ENCODE data around the gene MAP3K9. TPM values are rescaled to one million over a fixed set of nuclear protein-coding genes. Genes with fewer than 3 reads are reported as not detected.

Gene MAP3K9
- total and polyA plus RNA-seq, 9 of the 15 experiments (the other 6 are each of a cell fraction or from before 2014, with no cell fraction given): 0.03 to 0.60 (median 0.36) TPM

GRCh38 chr14:70722418-70722817 lies 86.9 kb downstream of the MAP3K9 start:
- FAIRE-seq: no peak
- Histone ChIP-seq H3K27ac (ENCODE audit: extremely low read depth, low read depth, low read length) (no peak overlapping the region), H3K36me3 (ENCODE audit: control insufficient read depth, insufficient read depth, low read length) (no peaks in the 10 kb centered on the region), H3K27me3 (ENCODE audit: control insufficient read depth in 2 of 2, insufficient read depth in 2 of 2, low read length in 2 of 2) (peaks cover 0 to 13% of the 10 kb centered on the region in 2 experiments; a peak in 2 of 5 replicates), H3K4me2 (ENCODE audit: insufficient read depth, low read length) (no peak overlapping the region), H2AFZ (ENCODE audit: low read depth, low read length) (no peak overlapping the region), H4K20me1 (replicated peaks; ENCODE audit: control insufficient read depth, insufficient read depth, low read length) (no peaks in the 10 kb centered on the region), H3K9me1 (ENCODE audit: control insufficient read depth, insufficient read depth, low read length) (no peaks in the 10 kb centered on the region), H3K79me2 (ENCODE audit: control insufficient read depth, insufficient read depth, low read length) (no peaks in the 10 kb centered on the region), H3K9ac (ENCODE audit: insufficient read depth in 1 of 2, low read depth in 2 of 2, low read length in 2 of 2) (no peak overlapping the region), H3K4me1 (replicated peaks in 1 of 2; ENCODE audit: control insufficient read depth in 2 of 2, insufficient read depth in 2 of 2, low read length in 2 of 2) (no peaks in the 10 kb centered on the region), H3K4me3 (no peak overlapping the region), H3K9me3 (replicated peaks; ENCODE audit: control insufficient read depth, insufficient read depth, low read depth, low read length) (no peaks in the 10 kb centered on the region)
- DNase-seq (ENCODE audit: extremely low read depth in 1 of 4, low spot score in 3 of 4): no peak
- POLR2A ChIA-PET: no interaction called here
- CTCF ChIA-PET (ENCODE audit: low intra/inter-chr PET ratio): no interaction called here
- ATAC-seq: no peak
- BruUV-seq (replicated peaks): no TSS peak
- in situ Hi-C loops (cut with MboI) (no loop called here), intact Hi-C loops (cut with micrococcal nuclease) (no loop called here)
- 0% methylated on average over 3 of the region's 3 CpGs for WGBS (ENCODE audit: insufficient coverage, low coverage, missing lambda C conversion rate)
- TF ChIP-seq ZNF175 (CRISPR knock-in tag; IDR thresholded peaks at IDR 0.05; ENCODE audit: low read depth) (no peak), TEAD1 (CRISPR knock-in tag; IDR thresholded peaks at IDR 0.05) (no peak), MIER1 (IDR thresholded peaks at IDR 0.05; ENCODE audit: low read depth) (no peak), NONO (IDR thresholded peaks at IDR 0.05; ENCODE audit: low read depth in 2 of 2, low read length in 1 of 2) (no peak), ZNF197 (CRISPR knock-in tag; IDR thresholded peaks at IDR 0.05; ENCODE audit: low read depth) (no peak), ZNF436 (CRISPR knock-in tag; IDR thresholded peaks at IDR 0.05) (no peak), ZNF316 (IDR thresholded peaks at IDR 0.05) (no peak), ZZZ3 (IDR thresholded peaks at IDR 0.05) (no peak), POLR3A (IDR thresholded peaks at IDR 0.05; ENCODE audit: borderline replicate concordance, extremely low read depth, insufficient read depth, insufficient read length) (no peak), ZNF609 (CRISPR knock-in tag; IDR thresholded peaks at IDR 0.05; ENCODE audit: borderline replicate concordance) (no peak), RNF2 (IDR thresholded peaks at IDR 0.05) (no peak), NFATC3 (IDR thresholded peaks at IDR 0.05) (no peak), ZFP36 (IDR thresholded peaks at IDR 0.05; ENCODE audit: low read depth, low read length, partially characterized antibody) (no peak), RBM15 (IDR thresholded peaks at IDR 0.05; ENCODE audit: insufficient read depth, low read length) (no peak), HNRNPK (IDR thresholded peaks at IDR 0.05; ENCODE audit: low read depth, low read length, poor library complexity, severe bottlenecking) (no peak), SNRNP70 (optimal IDR thresholded peaks at IDR 0.05; ENCODE audit: low read depth, low read length) (no peak), JUN (IDR thresholded peaks at IDR 0.05; ENCODE audit: borderline replicate concordance, low read depth, low read length) (no peak), JUN (CRISPR knock-in tag; IDR thresholded peaks at IDR 0.05; ENCODE audit: borderline replicate concordance) (no peak)
- TF ChIP-seq, protein P1, sequence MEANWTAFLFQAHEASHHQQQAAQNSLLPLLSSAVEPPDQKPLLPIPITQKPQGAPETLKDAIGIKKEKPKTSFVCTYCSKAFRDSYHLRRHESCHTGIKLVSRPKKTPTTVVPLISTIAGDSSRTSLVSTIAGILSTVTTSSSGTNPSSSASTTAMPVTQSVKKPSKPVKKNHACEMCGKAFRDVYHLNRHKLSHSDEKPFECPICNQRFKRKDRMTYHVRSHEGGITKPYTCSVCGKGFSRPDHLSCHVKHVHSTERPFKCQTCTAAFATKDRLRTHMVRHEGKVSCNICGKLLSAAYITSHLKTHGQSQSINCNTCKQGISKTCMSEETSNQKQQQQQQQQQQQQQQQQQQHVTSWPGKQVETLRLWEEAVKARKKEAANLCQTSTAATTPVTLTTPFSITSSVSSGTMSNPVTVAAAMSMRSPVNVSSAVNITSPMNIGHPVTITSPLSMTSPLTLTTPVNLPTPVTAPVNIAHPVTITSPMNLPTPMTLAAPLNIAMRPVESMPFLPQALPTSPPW (CRISPR knock-in tag; IDR thresholded peaks at IDR 0.05): no peak
